Right cardiac atrium (tissue), 5 donors: ENCODE data around the gene SLC35F3. TPM values are rescaled to one million over a fixed set of nuclear protein-coding genes. Genes with fewer than 3 reads are reported as not detected.

Experiments used
- ATAC-seq, 2 donors: fragments of 200-7000 bp; cut with Tn5 transposase; one replicate each; pipeline versions ENCODE4 v1.8.0 to v1.9.1; 2020; ENCODE audit warnings: moderate library complexity in 2 of 2, mild to moderate bottlenecking in 1 of 2
- DNase-seq, 3 donors: peaks; one replicate each; pipeline ENCODE4 v3.0.0-alpha.2; 2020
- H3K27ac ChIP-seq: one replicate; pipeline ENCODE4 v1.5.1; 2013; ENCODE audit warnings: mild to moderate bottlenecking, low read length, control low read depth, moderate library complexity
- H3K27me3 ChIP-seq: one replicate; pipeline ENCODE4 v1.6.1; 2013; ENCODE audit not compliant: control insufficient read depth, insufficient read depth
- H3K4me1 ChIP-seq: one replicate; pipeline ENCODE4 v1.6.1; 2013; ENCODE audit warnings: low read length; ENCODE audit not compliant: control insufficient read depth, insufficient read depth
- H3K4me3 ChIP-seq: one replicate; pipeline ENCODE4 v1.5.1; 2013; ENCODE audit warnings: low read length, control low read depth
- H3K9me3 ChIP-seq: one replicate; pipeline ENCODE4 v1.6.1; 2013; ENCODE audit warnings: low read length; ENCODE audit not compliant: control insufficient read depth
- WGBS: extraction: QIAGEN DNeasy Blood & Tissue Kit; methylation state at CpG from one replicate; pipeline ENCODE4 v1.1.7; 2013; 5-methylcytosine and 5-hydroxymethylcytosine counted together
- intact Hi-C, 4 donors: fragments of 100-400 bp; cut with DNase I; formaldehyde crosslinking; loops; one replicate each; pipeline versions ENCODE4 v1.11.0 to v1.14.0; 2022 to 2023
- polyA plus RNA-seq: library from polyadenylated mRNA; stranded (reverse); fragments of 200-250 nt; gene quantifications from one replicate; pipeline ENCODE4 v1.2.3, GENCODE V29; 2013
- total RNA-seq, 4 donors: library from RNA; stranded (reverse); fragmentation: NEBNext Ultra II Directional; extraction: Animal tissue kit (Norgen Biotek cat#: 25700); gene quantifications; one replicate each; pipeline ENCODE4 v1.2.1, GENCODE V29; 2021
- donor health status: healthy with polysubstance abuse.
- donor health status: DM: no; HTN: yes; CAD: no.
- donor health status: DM: no; HTN: no; CAD: no.
- donor health status: DM: no; HTN: yes; CAD: no; lungs with severe emphysema.
- donor health status: DM: yes; HTN: yes; CAD: no.

The SLC35F3 gene
- total and polyA plus RNA-seq, 5 donors: 0.09 TPM; not detected in 4

DNA sequence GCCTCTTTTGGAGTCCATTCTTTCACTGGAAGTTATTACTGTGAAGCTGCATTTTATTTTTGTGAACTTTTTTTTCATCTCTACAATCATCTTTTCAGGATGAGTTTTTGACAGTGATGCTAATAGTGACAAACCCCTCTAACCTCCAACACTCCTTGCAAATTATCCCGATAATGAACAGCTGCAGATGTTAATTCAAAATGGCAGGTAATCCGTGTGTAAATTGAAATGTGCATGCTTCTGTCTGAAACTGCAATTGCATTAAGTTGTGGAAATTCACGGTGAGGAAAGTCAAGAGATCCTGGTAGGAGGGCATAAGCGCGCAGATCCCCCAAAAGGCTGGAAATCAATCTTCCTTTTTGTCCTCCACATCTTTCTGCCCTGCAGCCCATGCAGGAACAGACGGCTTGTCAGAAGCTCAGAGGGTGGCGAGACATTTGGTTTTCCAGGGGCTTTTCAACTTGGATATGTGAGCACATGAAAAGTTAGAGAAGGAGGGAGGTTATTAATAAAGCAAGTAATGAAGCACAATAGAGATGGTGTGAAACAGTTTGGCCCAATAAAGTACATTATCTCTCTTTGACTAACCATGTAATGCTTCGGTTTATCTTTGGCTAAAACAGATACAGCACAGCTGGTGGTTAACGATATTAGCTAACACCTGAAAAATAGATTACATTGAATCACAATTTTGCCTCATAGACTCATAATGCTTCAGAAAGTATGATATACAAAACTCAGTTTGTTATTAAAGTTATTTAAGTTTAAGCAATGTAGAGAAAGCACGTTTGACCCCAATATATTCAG lies 325.3 kb downstream of the SLC35F3 start:
- Histone ChIP-seq H3K27ac (no peak overlapping the region), H3K4me3 (no peak overlapping the region), H3K9me3 (no peaks in the 10 kb centered on the region), H3K4me1 (no peaks in the 10 kb centered on the region), H3K27me3 (no peaks in the 10 kb centered on the region)
- ATAC-seq: no peak
- DNase-seq: no peak
- 59% methylated on average over 10 of the region's 10 CpGs for WGBS
- intact Hi-C loops: no loop called here

- Histone ChIP-seq H3K4me1 (no peaks in the 10 kb centered on the region), H3K27me3 (no peaks in the 10 kb centered on the region), H3K4me3 (no peak overlapping the region), H3K9me3 (no peaks in the 10 kb centered on the region), H3K27ac (no peak overlapping the region)
- ATAC-seq (peak in 1 of 2 donors; percentile 39), DNase-seq (no peak)
- 14% methylated on average over 10 of the region's 10 CpGs for WGBS
- intact Hi-C loops: no loop called here
These were observed 326.0 kb downstream of the SLC35F3 start for GRCh38 chr1:234230414-234230862.

- H3K4me3 ChIP-seq: no peak overlapping the region
- no peaks in the 10 kb centered on the region for H3K9me3 ChIP-seq
- H3K4me1 ChIP-seq: no peaks in the 10 kb centered on the region
- H3K27me3 ChIP-seq: no peaks in the 10 kb centered on the region
- WGBS: 68% methylated on average over 55 of the region's 55 CpGs
- intact Hi-C loops: no loop called here
- no peak for DNase-seq
- H3K27ac ChIP-seq: no peak overlapping the region
- ATAC-seq: peak in 1 of 2 donors; percentile 23
These were observed 326.8 kb downstream of the SLC35F3 start for GRCh38 chr1:234231061-234231892.

- intact Hi-C loops: no loop called here
- WGBS: 92% methylated on average over 13 of the region's 13 CpGs
- H3K4me1 ChIP-seq: no peaks in the 10 kb centered on the region
- no peak overlapping the region for H3K27ac ChIP-seq
- no peaks in the 10 kb centered on the region for H3K9me3 ChIP-seq
- no peaks in the 10 kb centered on the region for H3K27me3 ChIP-seq
- ATAC-seq: no peak
- no peak for DNase-seq
- H3K4me3 ChIP-seq: no peak overlapping the region
These were observed 327.4 kb downstream of the SLC35F3 start for GRCh38 chr1:234231893-234232276.

DNA sequence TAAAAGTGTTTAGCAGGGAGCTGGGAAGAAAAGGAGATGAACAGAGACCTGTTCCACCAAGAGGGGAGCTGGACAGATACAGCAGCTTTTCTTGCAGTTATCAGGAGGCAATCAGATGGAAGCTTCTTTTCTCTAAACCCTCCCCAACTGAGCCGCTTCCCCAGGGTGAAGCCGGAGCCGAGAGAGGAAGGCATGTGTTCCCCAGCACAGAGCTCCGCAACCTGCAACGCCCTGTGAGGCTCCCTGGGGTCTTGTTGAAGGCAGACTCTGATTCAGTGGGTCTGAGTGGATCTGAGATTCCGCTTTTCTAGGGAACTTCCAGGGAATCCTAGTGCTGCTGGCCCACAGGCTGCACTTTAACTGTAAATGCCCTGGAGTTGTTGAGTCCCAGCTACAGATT lies 329.7 kb downstream of the SLC35F3 start:
- 60% methylated on average over 6 of the region's 6 CpGs for WGBS
- DNase-seq (no peak), ATAC-seq (no peak)
- H3K4me3 ChIP-seq: no peak overlapping the region
- H3K27me3 ChIP-seq: no peaks in the 10 kb centered on the region
- no peaks in the 10 kb centered on the region for H3K9me3 ChIP-seq
- no peaks in the 10 kb centered on the region for H3K4me1 ChIP-seq
- H3K27ac ChIP-seq: no peak overlapping the region
- intact Hi-C loops: no loop called here

DNA sequence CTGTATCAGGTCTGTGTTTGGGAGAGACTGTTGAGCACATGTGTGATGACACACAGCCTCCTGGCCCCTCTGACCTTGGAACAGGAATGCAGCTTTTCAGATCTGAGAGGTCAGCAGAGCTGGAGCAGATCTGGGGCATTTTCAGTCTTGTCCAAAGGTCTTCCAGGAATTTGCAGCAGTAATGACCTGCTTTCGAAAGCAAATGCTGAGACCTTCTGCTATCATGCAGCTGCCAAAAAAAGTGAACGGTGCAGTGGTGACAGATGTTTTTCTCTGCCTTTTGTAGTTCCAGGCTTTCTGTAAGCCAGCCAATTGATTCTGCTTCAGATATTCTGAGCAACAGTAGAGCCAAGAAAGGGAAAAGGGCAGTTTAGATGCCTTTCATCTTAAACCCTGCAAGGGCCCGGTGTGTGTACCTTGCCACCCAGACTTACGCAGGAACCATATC lies 331.0 kb downstream of the SLC35F3 start:
- no peaks in the 10 kb centered on the region for H3K27me3 ChIP-seq
- DNase-seq (no peak), ATAC-seq (no peak)
- WGBS: 35% methylated on average over 4 of the region's 4 CpGs
- H3K4me1 ChIP-seq: no peaks in the 10 kb centered on the region
- intact Hi-C loops: no loop called here
- no peak overlapping the region for H3K27ac ChIP-seq
- no peaks in the 10 kb centered on the region for H3K9me3 ChIP-seq
- no peak overlapping the region for H3K4me3 ChIP-seq

GRCh38 chr1:234237393-234237792 lies 332.9 kb downstream of the SLC35F3 start:
- no peak for DNase-seq
- no peaks in the 10 kb centered on the region for H3K27me3 ChIP-seq
- WGBS: 69% methylated on average over 2 of the region's 2 CpGs

GRCh38 chr1:234238060-234238459 lies 333.6 kb downstream of the SLC35F3 start:
- WGBS: 67% methylated on average over 1 of the region's 1 CpG
- peaks cover 2% of the 10 kb centered on the region for H3K9me3 ChIP-seq
- intact Hi-C loops: no loop called here
- H3K4me3 ChIP-seq: no peak overlapping the region
- no peak overlapping the region for H3K27ac ChIP-seq
- no peaks in the 10 kb centered on the region for H3K4me1 ChIP-seq
- no peak for DNase-seq
- no peaks in the 10 kb centered on the region for H3K27me3 ChIP-seq
- no peak for ATAC-seq

More at GRCh38 chr1:234237393-234237792, 332.9 kb downstream of the SLC35F3 start:
- no peak for ATAC-seq
- no peak overlapping the region for H3K27ac ChIP-seq
- H3K4me1 ChIP-seq: no peaks in the 10 kb centered on the region
- intact Hi-C loops: no loop called here
- H3K9me3 ChIP-seq: peaks cover 2% of the 10 kb centered on the region
- H3K4me3 ChIP-seq: no peak overlapping the region

DNA sequence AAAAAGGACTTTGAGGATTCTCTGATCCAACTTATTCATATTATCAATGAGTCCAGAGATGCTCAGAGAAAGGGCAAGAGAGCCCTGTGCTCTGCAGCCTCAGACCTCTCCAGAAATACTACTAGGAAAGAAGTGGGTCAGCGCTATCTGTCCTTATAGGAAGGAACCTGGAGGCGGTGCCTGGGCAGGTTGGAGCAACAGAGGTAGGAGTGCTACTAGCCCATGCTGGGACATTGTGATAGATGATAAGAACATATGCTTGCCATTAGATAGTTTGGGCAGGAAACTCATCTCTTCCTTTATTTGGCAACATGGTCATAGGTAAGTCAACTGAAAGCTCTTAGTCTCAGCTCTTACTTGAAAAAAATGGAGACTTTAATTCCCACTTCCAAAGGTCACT lies 335.0 kb downstream of the SLC35F3 start:
- DNase-seq: no peak
- no peak overlapping the region for H3K4me3 ChIP-seq
- WGBS: 96% methylated on average over 2 of the region's 2 CpGs
- intact Hi-C loops: no loop called here
- no peaks in the 10 kb centered on the region for H3K4me1 ChIP-seq
- no peak for ATAC-seq
- no peaks in the 10 kb centered on the region for H3K27me3 ChIP-seq
- H3K9me3 ChIP-seq: peaks cover 2% of the 10 kb centered on the region
- H3K27ac ChIP-seq: no peak overlapping the region

GRCh38 chr1:234239936-234240335 lies 335.5 kb downstream of the SLC35F3 start:
- DNase-seq (no peak), ATAC-seq (no peak)
- WGBS: 90% methylated on average over 9 of the region's 9 CpGs
- Histone ChIP-seq H3K9me3 (peaks cover 2% of the 10 kb centered on the region), H3K27me3 (no peaks in the 10 kb centered on the region), H3K27ac (no peak overlapping the region), H3K4me3 (no peak overlapping the region), H3K4me1 (no peaks in the 10 kb centered on the region)
- intact Hi-C loops: no loop called here

- Histone ChIP-seq H3K4me1 (no peaks in the 10 kb centered on the region), H3K27ac (no peak overlapping the region), H3K4me3 (no peak overlapping the region), H3K9me3 (peaks cover 2% of the 10 kb centered on the region), H3K27me3 (no peaks in the 10 kb centered on the region)
- DNase-seq (no peak), ATAC-seq (no peak)
- intact Hi-C loops: no loop called here
These were observed 336.2 kb downstream of the SLC35F3 start for GRCh38 chr1:234240680-234241079.
